HK-2 (cell line): ENCODE measurements around the gene WDR48.
"Not testable (repeated sequence)": the region's sequence is repeated elsewhere in the genome, so short reads cannot be mapped to it uniquely, and the experiment has no call there.

Experiments used
- DNase-seq: peaks from one replicate; pipeline ENCODE4 v3.0.0-alpha.2; 2018; ENCODE audit not compliant: unreplicated experiment

The WDR48 gene

GRCh38 chr3:39051649-39052561 lies at the start of gene WDR48, which contains the start of gene SCN11A:
WDR48 (plus strand) TSS chr3:39052016; CDS start chr3:39052026, 10 bp downstream.
SCN11A (minus strand) TSS chr3:39051944; CDS start chr3:38950362, 101,582 bp downstream.
- peak; percentile 77 for DNase-seq

GRCh38 chr3:39005295-39005694 lies 46.5 kb upstream of the WDR48 start:
- no peak for DNase-seq

DNA sequence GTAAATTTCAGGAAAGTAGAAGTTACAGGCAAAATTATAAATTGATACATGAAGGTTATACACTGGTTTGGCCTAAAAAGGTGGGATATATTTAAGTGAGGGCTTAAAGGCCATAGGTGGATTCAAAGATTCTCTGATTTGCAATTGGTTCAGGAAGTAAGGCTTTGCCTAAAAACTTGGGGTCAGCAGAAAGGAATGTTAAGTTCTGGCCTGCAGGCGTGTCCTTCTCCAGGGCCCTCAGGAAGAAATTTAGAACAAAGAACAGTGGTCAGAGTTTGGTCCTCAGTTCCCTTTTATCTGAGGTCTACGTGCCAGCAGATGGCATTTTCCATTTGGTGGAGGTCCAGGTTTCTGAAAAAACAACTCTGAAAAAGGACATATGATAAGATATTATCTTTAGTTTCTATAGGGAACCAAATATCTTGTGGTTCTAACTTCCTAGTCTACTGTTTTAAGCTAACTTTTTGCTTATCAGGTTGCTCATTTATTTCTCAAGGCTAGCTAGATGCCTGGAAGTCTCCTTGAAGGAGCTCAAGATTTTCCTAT lies 40.6 kb upstream of the WDR48 start:
- no peak for DNase-seq

DNA sequence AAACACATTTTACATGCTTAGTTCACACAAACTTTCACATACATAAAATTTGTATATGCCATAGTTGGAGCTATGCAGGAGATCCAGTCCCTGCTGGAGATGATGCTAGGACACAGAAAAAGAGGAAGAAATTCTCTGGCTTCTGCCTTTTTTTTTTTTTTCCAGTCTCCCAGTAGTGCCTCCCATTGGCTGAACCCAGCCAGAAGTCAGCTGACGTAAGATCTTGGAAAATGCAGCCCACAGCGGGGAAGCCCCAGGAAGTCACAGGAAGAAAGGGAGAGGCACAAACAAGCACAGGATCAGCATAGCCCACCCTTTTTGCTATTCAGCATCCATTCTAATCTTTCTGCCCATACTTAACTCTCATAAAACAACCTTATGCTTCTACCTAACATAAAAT lies 38.5 kb upstream of the WDR48 start:
- DNase-seq, result no peak

GRCh38 chr3:39013921-39014509 lies 37.8 kb upstream of the WDR48 start:
- no peak for DNase-seq

DNA sequence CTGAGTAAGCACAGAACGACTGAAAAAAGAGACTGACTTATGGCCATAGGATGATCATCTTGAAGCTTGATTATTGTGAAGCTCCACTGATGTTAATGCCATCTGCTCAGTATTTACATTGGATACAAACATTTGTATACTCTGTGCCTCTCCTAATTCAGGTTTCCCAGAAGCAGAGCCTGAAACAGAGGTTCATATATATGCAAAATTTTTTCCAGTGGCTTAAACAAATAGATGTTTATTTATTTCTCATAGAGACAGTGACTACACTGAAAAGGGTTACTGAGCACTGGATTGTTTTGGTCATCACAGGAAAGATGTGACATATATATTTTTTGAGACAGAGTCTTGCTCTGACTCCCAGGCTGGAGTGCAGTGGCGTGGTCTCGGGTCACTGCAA lies 36.4 kb upstream of the WDR48 start:
- DNase-seq, result no peak

DNA sequence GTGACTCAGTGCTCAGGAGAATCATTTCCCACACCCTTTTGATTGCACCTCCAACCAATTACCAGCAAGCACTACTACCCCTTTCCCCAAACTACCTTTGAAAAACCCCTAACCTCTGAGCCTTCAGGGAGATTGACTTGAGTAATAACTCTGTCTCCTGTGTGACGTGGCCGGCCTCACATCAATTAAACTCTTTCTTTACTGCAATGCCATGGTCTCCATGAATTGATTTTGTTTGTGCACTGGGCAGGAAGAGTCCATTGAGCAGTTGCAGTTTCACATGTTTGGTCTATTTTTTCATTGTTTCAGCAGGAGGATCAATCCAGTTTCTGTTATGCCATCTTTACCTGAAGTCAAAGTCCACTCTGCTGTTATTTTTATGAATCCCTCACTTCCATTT lies 32.5 kb upstream of the WDR48 start:
- no peak for DNase-seq

DNA sequence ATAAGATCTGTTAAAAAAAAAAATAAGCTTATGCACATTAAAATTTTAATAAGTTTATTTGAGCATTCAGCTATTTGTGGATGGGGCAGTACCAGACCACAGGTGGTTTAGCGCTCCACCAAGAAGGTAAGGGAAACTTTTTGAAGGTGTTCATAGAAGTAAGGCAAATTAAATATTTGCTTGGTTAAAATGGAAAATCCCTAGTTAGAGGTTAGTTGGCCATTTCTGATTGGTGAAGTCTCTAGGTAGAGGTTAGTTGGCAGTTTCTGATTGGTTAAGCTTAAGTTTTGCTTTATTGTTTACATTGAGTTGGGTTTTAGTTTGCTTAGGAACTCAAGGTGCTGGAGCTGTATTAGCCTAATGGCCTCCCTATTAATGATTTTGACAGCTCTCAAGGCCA lies 30.8 kb upstream of the WDR48 start:
- DNase-seq, result no peak

DNA sequence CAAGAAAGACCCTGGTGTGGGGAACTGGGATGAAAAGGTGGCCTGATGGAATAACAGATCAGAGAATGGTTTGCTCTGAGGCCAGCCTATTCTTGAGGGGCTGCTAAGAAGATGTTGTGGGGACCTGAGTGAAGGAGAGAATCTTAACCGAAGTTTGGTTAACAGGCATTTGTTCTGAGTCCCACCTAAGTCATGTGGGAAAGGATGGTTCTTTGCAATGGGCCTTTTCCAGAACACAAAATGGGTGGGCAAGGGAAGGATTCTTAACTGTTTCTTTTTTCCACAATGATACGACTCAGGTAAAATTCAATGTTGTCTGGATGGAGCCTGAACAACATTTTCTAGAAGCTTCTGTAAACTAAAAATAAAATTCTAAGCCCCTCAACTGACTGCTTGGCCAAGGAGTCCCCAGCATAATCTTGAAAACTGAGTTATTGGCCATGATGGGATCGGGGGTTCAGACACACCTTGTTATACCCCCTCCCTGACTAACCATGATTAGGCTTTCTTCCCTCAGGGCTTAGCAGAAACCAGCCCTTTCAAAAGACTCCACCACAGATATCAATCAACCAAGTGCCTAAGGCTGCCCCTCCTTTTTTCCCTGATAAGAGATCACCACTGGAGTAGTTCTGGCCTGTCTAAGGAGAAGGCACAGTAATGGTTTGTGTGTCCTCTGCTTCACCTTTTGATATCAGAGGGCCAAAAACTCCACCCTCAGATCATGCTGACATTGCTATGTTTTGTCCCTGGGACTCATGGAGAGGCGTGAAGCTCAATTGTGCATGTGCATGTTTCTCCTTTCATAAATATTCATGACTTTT lies 30.1 kb upstream of the WDR48 start:
- no peak for DNase-seq

DNA sequence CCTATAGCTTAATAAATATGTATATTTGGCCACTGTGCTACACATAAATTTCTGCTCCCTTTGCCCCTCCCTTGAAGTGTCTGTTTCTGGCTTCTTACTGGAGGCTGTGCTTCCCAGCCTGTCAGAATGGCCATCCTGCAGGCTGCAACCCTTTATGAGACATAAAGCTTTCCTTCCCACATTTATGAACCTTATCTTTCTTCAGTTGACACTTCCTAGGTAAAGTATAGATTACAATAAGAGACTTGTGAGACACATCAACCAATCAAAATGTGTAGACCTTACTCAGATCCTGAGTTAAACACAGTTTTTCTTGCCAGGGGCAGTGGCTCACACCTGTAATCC lies 29.6 kb upstream of the WDR48 start:
- DNase-seq, result no peak

- no peak for DNase-seq
These were observed 27.3 kb upstream of the WDR48 start for GRCh38 chr3:39024497-39024896.

DNA sequence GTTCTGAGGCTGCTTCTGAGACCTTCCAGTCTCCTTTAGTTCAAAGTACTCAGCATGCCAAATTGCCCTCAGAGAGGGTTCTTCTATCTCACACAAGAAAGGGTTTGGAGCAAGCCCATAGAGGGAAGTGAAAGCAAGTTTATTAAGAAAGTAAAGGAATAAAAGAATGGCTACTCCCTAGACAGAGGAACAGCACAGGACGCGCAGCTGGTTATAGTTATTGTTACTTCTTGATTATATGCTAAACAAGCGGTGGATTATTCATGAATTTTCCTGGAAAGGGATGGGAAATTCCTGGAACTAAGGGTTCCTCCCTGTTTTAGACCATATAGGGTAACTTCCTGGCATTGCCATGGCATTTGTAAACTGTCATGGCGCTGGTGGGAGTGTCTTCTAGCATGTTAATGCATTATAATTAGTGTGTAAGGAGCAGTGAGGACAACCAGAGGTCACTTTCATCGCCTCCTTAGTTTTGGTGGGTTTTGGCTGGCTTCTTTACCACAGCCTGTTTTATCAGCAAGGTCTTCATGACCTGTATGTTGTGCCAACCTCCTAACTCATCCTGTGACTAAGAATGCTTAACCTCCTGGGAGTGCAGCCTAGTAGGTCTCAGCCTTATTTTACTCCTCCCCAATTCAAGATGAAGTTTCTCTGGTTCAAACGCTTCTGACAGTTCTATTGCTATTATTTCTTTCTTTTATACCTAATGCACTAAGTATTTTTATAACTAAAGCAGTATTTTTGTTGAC lies 26.4 kb upstream of the WDR48 start:
- DNase-seq, result no peak

- no peak for DNase-seq
These were observed 23.3 kb upstream of the WDR48 start for GRCh38 chr3:39028546-39028945.

DNA sequence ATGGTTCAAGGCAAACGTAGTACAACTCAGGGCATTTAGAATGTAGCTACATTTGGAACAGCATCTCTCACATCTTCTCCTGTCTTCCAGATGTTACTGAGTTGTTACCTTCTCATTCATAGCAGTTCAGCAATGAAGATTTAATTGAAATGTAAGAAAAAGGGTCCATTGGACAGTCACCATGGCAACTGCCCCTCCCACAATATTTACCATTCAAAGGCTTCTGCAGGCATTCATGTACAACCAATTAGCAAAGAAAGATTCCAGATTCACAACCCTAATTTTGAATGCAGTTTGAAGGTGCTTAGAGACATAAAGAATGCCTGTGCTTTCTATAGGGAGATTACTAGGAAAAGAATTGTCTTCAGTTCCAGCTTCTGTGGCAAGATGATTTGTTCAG lies 22.3 kb upstream of the WDR48 start:
- no peak for DNase-seq

GRCh38 chr3:39038165-39038564 lies 13.7 kb upstream of the WDR48 start:
- DNase-seq, result no peak

GRCh38 chr3:39050029-39050428 lies 1.8 kb upstream of the WDR48 start:
- no peak for DNase-seq

GRCh38 chr3:39052583-39052982 lies 767 bp downstream of the WDR48 start:
- no peak for DNase-seq

DNA sequence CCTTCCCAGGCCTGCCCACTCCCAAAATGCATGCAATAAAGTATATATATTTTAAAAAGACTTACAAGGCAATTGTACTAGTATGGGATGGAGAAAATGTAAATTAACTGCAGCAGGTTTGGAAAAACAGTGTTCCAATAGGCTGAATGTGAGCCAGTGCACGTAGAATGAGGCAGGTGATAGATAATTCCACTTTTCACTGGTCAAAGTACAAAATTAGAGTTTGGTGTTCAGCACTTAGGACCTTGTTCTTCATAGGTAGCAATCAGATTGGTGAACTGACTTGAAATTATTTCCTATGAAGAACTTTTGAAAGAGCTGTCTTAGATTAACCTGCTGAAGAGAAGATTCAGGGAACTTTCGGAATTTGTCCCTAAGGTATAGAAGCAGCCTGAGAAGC lies 1.9 kb downstream of the WDR48 start:
- DNase-seq, result no peak

DNA sequence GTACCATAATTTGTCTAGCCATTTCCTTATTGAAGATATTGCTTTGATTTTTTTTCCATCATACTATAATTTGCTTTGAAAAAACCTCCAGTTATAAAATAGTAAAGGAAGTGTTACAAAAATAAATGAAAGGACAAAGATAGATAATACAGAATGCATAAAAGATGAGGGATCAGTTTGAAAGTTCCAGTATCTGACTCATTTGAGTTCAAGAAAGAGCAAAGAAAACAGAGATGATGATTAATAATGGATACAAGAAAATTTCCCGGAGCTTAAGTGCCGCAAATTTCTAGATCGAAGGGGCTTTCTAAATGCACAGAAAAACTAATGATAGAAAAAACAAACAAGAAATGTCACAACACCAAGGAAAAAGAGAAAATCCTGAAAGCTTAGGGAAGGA lies 4.3 kb downstream of the WDR48 start:
- DNase-seq, result no peak

DNA sequence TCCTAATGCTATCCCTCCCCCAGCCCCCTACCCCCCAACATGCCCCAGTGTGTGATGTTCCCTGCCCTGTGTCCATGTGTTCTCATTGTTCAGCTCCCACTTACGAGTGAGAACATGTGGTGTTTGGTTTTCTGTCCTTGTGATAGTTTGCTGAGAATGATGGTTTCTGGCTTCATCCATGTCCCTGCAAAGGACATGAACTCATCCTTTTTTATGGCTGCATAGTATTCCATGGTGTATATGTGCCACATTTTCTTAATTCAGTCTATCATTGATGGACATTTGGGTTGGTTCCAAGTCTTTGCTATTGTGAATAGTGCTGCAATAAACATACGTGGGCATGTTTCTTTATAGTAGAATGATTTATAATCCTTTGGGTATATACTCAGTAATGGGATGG lies 9.4 kb downstream of the WDR48 start:
- DNase-seq, result not testable (repeated sequence)

DNA sequence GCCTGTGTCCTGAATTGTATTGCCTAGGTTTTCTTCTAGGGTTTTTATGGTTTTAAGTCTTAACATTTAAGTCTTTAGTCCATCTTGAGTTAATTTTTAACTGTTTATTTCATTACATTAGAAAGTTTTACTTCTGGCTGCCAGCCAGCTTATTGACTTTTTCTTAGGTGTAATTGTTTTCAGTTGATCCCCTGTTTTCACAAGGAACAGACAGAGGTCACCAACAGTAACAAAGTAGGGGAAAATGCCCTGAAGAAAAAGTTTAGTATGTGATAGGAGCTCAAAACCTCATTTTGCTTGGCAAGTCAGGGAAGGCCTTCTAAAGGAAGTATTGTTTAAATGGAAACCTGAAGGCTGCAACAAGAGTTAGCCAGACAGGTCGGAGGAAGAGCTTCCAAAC lies 10.4 kb downstream of the WDR48 start:
- no peak for DNase-seq

DNA sequence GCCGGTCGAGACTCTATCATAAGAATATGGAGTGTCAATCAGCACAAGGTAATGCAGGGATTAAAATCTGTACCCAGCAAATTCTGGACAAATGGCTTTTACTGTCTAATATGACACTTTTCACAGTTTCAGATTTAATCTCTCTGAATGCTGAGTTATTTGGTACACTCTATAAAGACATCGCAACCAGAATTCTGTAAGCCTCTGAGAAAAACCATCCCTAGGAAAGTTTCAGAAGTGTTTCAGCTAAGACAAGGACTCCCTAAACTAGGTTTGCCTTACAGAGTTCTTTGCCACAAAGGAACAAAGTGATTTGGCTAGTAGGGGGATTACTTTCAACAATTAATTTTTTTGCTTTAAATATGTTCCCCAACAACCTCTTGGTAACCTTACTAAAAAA lies 11.3 kb downstream of the WDR48 start:
- DNase-seq, result no peak
